Stimulated activated CD8-positive, alpha-beta memory T cell treated with anti-CD3 and anti-CD28 coated beads, Interleukin-12 subunit alpha, Interleukin-12 subunit beta, amount 100 ng/mL, for 24 hours (primary cell): ENCODE data around the gene C14orf119.

Source experiments
- DNase-seq: peaks from one replicate; pipeline ENCODE4 v3.0.0-alpha.2; 2020; ENCODE audit errors: extremely low read depth

C14orf119 gene

GRCh38 chr14:23060536-23061260 lies 34.6 kb upstream of the C14orf119 start:
- no peak for DNase-seq

GRCh38 chr14:23062002-23062401 lies 33.3 kb upstream of the C14orf119 start:
- no peak for DNase-seq

- DNase-seq = no peak
These were observed 31.7 kb upstream of the C14orf119 start for GRCh38 chr14:23063601-23064000.

- DNase-seq = no peak
These were observed 28.9 kb upstream of the C14orf119 start for GRCh38 chr14:23066368-23066767.

- DNase-seq = no peak
These were observed 28.2 kb upstream of the C14orf119 start for GRCh38 chr14:23066855-23067744.

- no peak for DNase-seq
These were observed 27.2 kb upstream of the C14orf119 start for GRCh38 chr14:23067847-23068788.

- peak; percentile 14 for DNase-seq
These were observed 26.4 kb upstream of the C14orf119 start for GRCh38 chr14:23068789-23069412.

GRCh38 chr14:23069413-23069806 lies 25.9 kb upstream of the C14orf119 start:
- DNase-seq = no peak

- no peak for DNase-seq
These were observed 24.8 kb upstream of the C14orf119 start for GRCh38 chr14:23070262-23071129.

- peak; percentile 51 for DNase-seq
These were observed 23.9 kb upstream of the C14orf119 start for GRCh38 chr14:23071244-23071920.

GRCh38 chr14:23071921-23072539 lies 23.3 kb upstream of the C14orf119 start:
- no peak for DNase-seq

- no peak for DNase-seq
These were observed 20.4 kb upstream of the C14orf119 start for GRCh38 chr14:23074906-23075305.

- DNase-seq = no peak
These were observed 18.4 kb upstream of the C14orf119 start for GRCh38 chr14:23076785-23077408.

- no peak for DNase-seq
These were observed 17.3 kb upstream of the C14orf119 start for GRCh38 chr14:23077962-23078361.

- DNase-seq = no peak
These were observed 16.6 kb upstream of the C14orf119 start for GRCh38 chr14:23078692-23079116.

GRCh38 chr14:23079716-23080115 lies 15.6 kb upstream of the C14orf119 start:
- DNase-seq = no peak

- no peak for DNase-seq
These were observed 14.8 kb upstream of the C14orf119 start for GRCh38 chr14:23080474-23080873.

GRCh38 chr14:23085458-23085857 lies 9.8 kb upstream of the C14orf119 start:
- no peak for DNase-seq

- DNase-seq = no peak
These were observed 8.7 kb upstream of the C14orf119 start for GRCh38 chr14:23086565-23086964.
